Measurements from ENCODE around the gene RAD51B. TPM values are rescaled to one million over a fixed set of nuclear protein-coding genes. Genes with fewer than 3 reads are reported as not detected.
"Not testable (repeated sequence)": the region's sequence is repeated elsewhere in the genome, so short reads cannot be mapped to it uniquely, and the experiment has no call there.

The RAD51B gene
- total RNA-seq, 1 experiment from 2014 or later = 8.5 TPM

GRCh38 chr14:68661226-68662225 is 841.9 kb downstream of the RAD51B start:
- TF ChIP-seq SIN3A (IDR thresholded peaks at IDR 0.05; ENCODE audit: borderline replicate concordance, insufficient read depth, low read depth, low read length) = no peak
- TF ChIP-seq CTCF (IDR thresholded peaks at IDR 0.05) = no peak
- no peak for TF ChIP-seq REST (IDR thresholded peaks at IDR 0.05; ENCODE audit: insufficient read depth in 1 of 2, low read depth in 2 of 2, low read length in 1 of 2)
- TF ChIP-seq POLR2AphosphoS5 (IDR thresholded peaks at IDR 0.05; ENCODE audit: low read depth, low read length) = no peak
- TF ChIP-seq TCF7L2 (IDR thresholded peaks at IDR 0.05; ENCODE audit: low read depth, low read length) = no peak
- no TSS peak for BruUV-seq (replicated peaks)
- Histone ChIP-seq H3K36me3 (ENCODE audit: control insufficient read depth, insufficient read depth, low read length) (no peaks in the 10 kb centered on the region), H3K4me1 (ENCODE audit: control insufficient read depth, insufficient read depth, low read length) (no peaks in the 10 kb centered on the region), H3K27me3 (ENCODE audit: control insufficient read depth, insufficient read depth, low read length) (no peaks in the 10 kb centered on the region), H3K9me3 (ENCODE audit: control insufficient read depth, insufficient read depth, low read depth, low read length) (no peaks in the 10 kb centered on the region), H3K4me3 (ENCODE audit: low read depth in 2 of 2, low read length in 2 of 2) (no peak overlapping the region), H3K27ac (ENCODE audit: low read length) (no peak overlapping the region)
- in situ Hi-C loops (cut with HindIII; ENCODE audit: low pct_unique_long_range_greater_than_20kb, low sequenced_read_pairs) (no loop called here), intact Hi-C loops (cut with micrococcal nuclease; ENCODE audit: unreplicated experiment) (no loop called here)
- ATAC-seq (no peak), DNase-seq (ENCODE audit: low read depth, low spot score) (no peak)
- CTCF ChIA-PET = no interaction called here
- POLR2A ChIA-PET = no interaction called here

- no TSS peak for BruUV-seq (replicated peaks)
- ChIA-PET POLR2A (no interaction called here), CTCF (no interaction called here)
- Histone ChIP-seq H3K4me1 (ENCODE audit: control insufficient read depth, insufficient read depth, low read length) (no peaks in the 10 kb centered on the region), H3K27me3 (ENCODE audit: control insufficient read depth, insufficient read depth, low read length) (no peaks in the 10 kb centered on the region), H3K9me3 (ENCODE audit: control insufficient read depth, insufficient read depth, low read depth, low read length) (no peaks in the 10 kb centered on the region), H3K4me3 (ENCODE audit: low read depth in 2 of 2, low read length in 2 of 2) (no peak overlapping the region), H3K27ac (ENCODE audit: low read length) (no peak overlapping the region), H3K36me3 (ENCODE audit: control insufficient read depth, insufficient read depth, low read length) (no peaks in the 10 kb centered on the region)
- TF ChIP-seq CTCF (IDR thresholded peaks at IDR 0.05) (no peak), POLR2AphosphoS5 (IDR thresholded peaks at IDR 0.05; ENCODE audit: low read depth, low read length) (no peak), REST (IDR thresholded peaks at IDR 0.05; ENCODE audit: insufficient read depth in 1 of 2, low read depth in 2 of 2, low read length in 1 of 2) (no peak), SIN3A (IDR thresholded peaks at IDR 0.05; ENCODE audit: borderline replicate concordance, insufficient read depth, low read depth, low read length) (no peak), TCF7L2 (IDR thresholded peaks at IDR 0.05; ENCODE audit: low read depth, low read length) (no peak)
- in situ Hi-C loops (cut with HindIII; ENCODE audit: low pct_unique_long_range_greater_than_20kb, low sequenced_read_pairs) = no loop called here
- intact Hi-C loops (cut with micrococcal nuclease; ENCODE audit: unreplicated experiment) = no loop called here
- ATAC-seq (no peak), DNase-seq (ENCODE audit: low read depth, low spot score) (no peak)
Observed at GRCh38 chr14:68662392-68662791, 842.8 kb downstream of the RAD51B start.

- in situ Hi-C loops (cut with HindIII; ENCODE audit: low pct_unique_long_range_greater_than_20kb, low sequenced_read_pairs); H3K27ac ChIP-seq (ENCODE audit: low read length); H3K4me1 ChIP-seq (ENCODE audit: control insufficient read depth, insufficient read depth, low read length); CTCF ChIA-PET; POLR2A ChIA-PET; H3K36me3 ChIP-seq (ENCODE audit: control insufficient read depth, insufficient read depth, low read length); DNase-seq (ENCODE audit: low read depth, low spot score); BruUV-seq (replicated peaks); H3K4me3 ChIP-seq (ENCODE audit: low read depth in 2 of 2, low read length in 2 of 2); intact Hi-C loops (cut with micrococcal nuclease; ENCODE audit: unreplicated experiment); ATAC-seq; H3K9me3 ChIP-seq (ENCODE audit: control insufficient read depth, insufficient read depth, low read depth, low read length); H3K27me3 ChIP-seq (ENCODE audit: control insufficient read depth, insufficient read depth, low read length): not testable (repeated sequence)
Observed at GRCh38 chr14:68662826-68663225, 843.2 kb downstream of the RAD51B start.
